HepG2 (cell line): ENCODE results near the gene TOP1.

Experiments
- GPN1 ChIP-seq: sonication (generic); formaldehyde crosslinking; IDR thresholded peaks from 2 replicates; pipeline ENCODE4 v1.5.1; 2020; ENCODE audit warnings: missing genetic modification reagents, borderline replicate concordance
- MIER2 ChIP-seq: IDR thresholded peaks from 2 replicates; pipeline ENCODE4 v1.6.1; 2016; ENCODE audit warnings: missing biosample characterization, missing genetic modification reagents
- RXRA ChIP-seq: sonication (generic); formaldehyde crosslinking; IDR thresholded peaks from 2 replicates; pipeline ENCODE4 v1.5.1; 2020; ENCODE audit warnings: missing genetic modification reagents
- TF ChIP-seq, protein P1 (sequence below): sonication (generic); formaldehyde crosslinking; IDR thresholded peaks from 2 replicates; pipeline ENCODE4 v1.4.0; 2020; ENCODE audit warnings: mild to moderate bottlenecking, missing genetic modification reagents
- TF ChIP-seq, protein P2 (sequence below): sonication (generic); formaldehyde crosslinking; IDR thresholded peaks from 2 replicates; pipeline ENCODE4 v1.8.0; 2022; ENCODE audit warnings: mild to moderate bottlenecking, missing genetic modification reagents, borderline replicate concordance
- TF ChIP-seq, protein P3 (sequence below): sonication (generic); formaldehyde crosslinking; IDR thresholded peaks from 2 replicates; pipeline ENCODE4 v1.4.0; 2020; ENCODE audit warnings: missing genetic modification reagents, mild to moderate bottlenecking, borderline replicate concordance

DNA sequence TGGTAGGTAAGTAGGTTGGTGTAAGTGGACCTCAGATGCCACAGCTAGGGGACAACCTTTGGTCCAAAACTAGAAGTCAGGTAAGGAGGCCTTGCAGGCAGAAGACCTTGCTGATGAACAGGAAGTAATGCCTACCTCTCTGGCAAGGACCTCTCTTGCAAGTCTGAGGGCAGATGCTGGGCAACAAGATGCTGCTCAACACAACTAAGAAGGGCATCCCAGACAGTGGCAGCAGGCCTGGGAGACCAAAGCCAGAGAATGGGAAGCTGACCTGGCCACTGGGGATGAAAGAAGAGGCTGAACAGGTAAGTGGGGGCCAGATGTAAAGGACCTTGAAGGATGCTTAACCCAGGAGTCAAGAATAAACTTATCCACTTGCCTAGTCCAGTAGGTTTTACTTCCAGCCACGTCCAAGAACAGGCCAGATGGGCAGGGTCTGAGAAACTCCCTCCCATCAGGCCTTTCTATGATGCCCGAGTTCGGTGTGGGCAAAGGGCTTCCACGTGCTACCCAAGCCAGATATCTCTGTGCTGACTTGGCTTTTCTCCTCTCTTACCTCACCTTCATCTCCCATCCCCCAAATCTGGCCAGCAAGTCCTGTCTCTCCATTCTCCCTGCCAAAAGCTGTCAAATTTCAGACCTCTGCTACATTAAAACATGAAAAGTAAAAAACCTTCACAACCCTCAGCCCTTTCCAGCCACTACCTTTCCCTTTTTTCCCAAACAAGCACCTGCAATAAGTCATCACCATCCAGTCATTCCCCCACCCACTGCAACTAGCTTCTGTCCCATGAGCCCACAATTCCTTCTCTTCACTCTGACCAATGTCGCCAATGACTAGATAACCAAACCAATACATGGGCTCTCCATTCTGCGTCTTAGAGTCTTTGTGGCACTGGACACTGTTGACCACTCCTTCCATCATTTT, 97.2 kb downstream of the TOP1 start:
- TF ChIP-seq, protein P1, sequence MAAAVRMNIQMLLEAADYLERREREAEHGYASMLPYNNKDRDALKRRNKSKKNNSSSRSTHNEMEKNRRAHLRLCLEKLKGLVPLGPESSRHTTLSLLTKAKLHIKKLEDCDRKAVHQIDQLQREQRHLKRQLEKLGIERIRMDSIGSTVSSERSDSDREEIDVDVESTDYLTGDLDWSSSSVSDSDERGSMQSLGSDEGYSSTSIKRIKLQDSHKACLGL (CRISPR knock-in tag), result no peak
- TF ChIP-seq GPN1 (CRISPR knock-in tag) (no peak), RXRA (CRISPR knock-in tag) (no peak), MIER2 (CRISPR knock-in tag) (no peak)
- TF ChIP-seq, protein P2, sequence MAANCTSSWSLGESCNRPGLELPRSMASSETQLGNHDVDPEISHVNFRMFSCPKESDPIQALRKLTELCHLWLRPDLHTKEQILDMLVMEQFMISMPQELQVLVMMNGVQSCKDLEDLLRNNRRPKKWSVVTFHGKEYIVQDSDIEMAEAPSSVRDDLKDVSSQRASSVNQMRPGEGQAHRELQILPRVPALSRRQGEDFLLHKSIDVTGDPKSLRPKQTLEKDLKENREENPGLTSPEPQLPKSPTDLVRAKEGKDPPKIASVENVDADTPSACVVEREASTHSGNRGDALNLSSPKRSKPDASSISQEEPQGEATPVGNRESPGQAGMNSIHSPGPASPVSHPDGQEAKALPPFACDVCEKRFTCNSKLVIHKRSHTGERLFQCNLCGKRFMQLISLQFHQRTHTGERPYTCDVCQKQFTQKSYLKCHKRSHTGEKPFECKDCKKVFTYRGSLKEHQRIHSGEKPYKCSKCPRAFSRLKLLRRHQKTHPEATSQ (CRISPR knock-in tag), result no peak
- TF ChIP-seq, protein P3, sequence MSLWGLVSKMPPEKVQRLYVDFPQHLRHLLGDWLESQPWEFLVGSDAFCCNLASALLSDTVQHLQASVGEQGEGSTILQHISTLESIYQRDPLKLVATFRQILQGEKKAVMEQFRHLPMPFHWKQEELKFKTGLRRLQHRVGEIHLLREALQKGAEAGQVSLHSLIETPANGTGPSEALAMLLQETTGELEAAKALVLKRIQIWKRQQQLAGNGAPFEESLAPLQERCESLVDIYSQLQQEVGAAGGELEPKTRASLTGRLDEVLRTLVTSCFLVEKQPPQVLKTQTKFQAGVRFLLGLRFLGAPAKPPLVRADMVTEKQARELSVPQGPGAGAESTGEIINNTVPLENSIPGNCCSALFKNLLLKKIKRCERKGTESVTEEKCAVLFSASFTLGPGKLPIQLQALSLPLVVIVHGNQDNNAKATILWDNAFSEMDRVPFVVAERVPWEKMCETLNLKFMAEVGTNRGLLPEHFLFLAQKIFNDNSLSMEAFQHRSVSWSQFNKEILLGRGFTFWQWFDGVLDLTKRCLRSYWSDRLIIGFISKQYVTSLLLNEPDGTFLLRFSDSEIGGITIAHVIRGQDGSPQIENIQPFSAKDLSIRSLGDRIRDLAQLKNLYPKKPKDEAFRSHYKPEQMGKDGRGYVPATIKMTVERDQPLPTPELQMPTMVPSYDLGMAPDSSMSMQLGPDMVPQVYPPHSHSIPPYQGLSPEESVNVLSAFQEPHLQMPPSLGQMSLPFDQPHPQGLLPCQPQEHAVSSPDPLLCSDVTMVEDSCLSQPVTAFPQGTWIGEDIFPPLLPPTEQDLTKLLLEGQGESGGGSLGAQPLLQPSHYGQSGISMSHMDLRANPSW (CRISPR knock-in tag), result no peak
